Measurements from ENCODE around the gene SMPDL3B. TPM values are rescaled to one million over a fixed set of nuclear protein-coding genes. Genes with fewer than 3 reads are reported as not detected.

SMPDL3B gene
- total and polyA plus RNA-seq, 2 of the 13 experiments (the other 11 are each of a cell fraction or from before 2014, with no cell fraction given) = 0.29 to 1.3 TPM

GRCh38 chr1:27979859-27980201 is 45.0 kb downstream of the SMPDL3B start:
- intact Hi-C loops (cut with micrococcal nuclease; ENCODE audit: unreplicated experiment) = no loop called here

GRCh38 chr1:27980216-27980845 is 45.5 kb downstream of the SMPDL3B start:
- Histone ChIP-seq H4K20me1 (ENCODE audit: insufficient read depth, low read length) (no peaks in the 10 kb centered on the region), H3K9ac (ENCODE audit: insufficient read depth, low read depth, low read length) (no peak overlapping the region), H2AFZ (ENCODE audit: low read length) (no peak overlapping the region), H3K27ac (ENCODE audit: extremely low read length, insufficient read depth, low read length) (no peak overlapping the region), H3K4me2 (ENCODE audit: low read depth, low read length) (no peak overlapping the region), H3K9me3 (ENCODE audit: low read length) (no peaks in the 10 kb centered on the region), H3K27me3 (ENCODE audit: control insufficient read depth in 1 of 2, insufficient read depth in 2 of 2, low read length in 2 of 2) (no peaks in the 10 kb centered on the region), H3K36me3 (replicated peaks in 1 of 2; ENCODE audit: control insufficient read depth in 1 of 2, insufficient read depth in 2 of 2, low read length in 2 of 2) (no peaks in the 10 kb centered on the region), H3K4me1 (ENCODE audit: insufficient read depth, low read length) (no peaks in the 10 kb centered on the region), H3K79me2 (ENCODE audit: insufficient read depth, low read length) (no peaks in the 10 kb centered on the region), H3K4me3 (replicated peaks in 1 of 3; ENCODE audit: insufficient read depth in 1 of 3, low read depth in 2 of 3, low read length in 3 of 3) (no peak overlapping the region)
- CTCF ChIA-PET (ENCODE audit: low intra/inter-chr PET ratio, low total read pairs) = interaction anchor here (1.8 kb wide), 1 partner anchor 122 kb away, joined by 13 read pairs; no protein-coding TSS in a partner anchor
- BruUV-seq (replicated peaks) = no TSS peak
- ATAC-seq (no peak), FAIRE-seq (no peak), DNase-seq (ENCODE audit: low spot score) (no peak)
- WGBS (ENCODE audit: low lambda C conversion rate) = 90% methylated on average over 1 of the region's 1 CpG
- in situ Hi-C loops (cut with HindIII; ENCODE audit: extremely low pct_ligation_motif_present, low pct_unique_long_range_greater_than_20kb) (no loop called here), intact Hi-C loops (cut with micrococcal nuclease; ENCODE audit: unreplicated experiment) (no loop called here)
- TF ChIP-seq SP2 (CRISPR knock-in tag; IDR thresholded peaks at IDR 0.05) (no peak), ATAD3A (CRISPR knock-in tag; IDR thresholded peaks at IDR 0.05) (no peak), ZNF235 (CRISPR knock-in tag; IDR thresholded peaks at IDR 0.05; ENCODE audit: borderline replicate concordance) (no peak), DNMT3B (CRISPR knock-in tag; conservative IDR thresholded peaks at IDR 0.05) (no peak), SPEN (CRISPR knock-in tag; IDR thresholded peaks at IDR 0.05; ENCODE audit: low read depth) (no peak), ZBTB1 (CRISPR knock-in tag; IDR thresholded peaks at IDR 0.05; ENCODE audit: borderline replicate concordance) (no peak)
- POLR2A ChIA-PET = no interaction called here

More at GRCh38 chr1:27979859-27980201, 45.0 kb downstream of the SMPDL3B start:
- H4K20me1 ChIP-seq (ENCODE audit: insufficient read depth, low read length) = no peaks in the 10 kb centered on the region
- H3K9ac ChIP-seq (ENCODE audit: insufficient read depth, low read depth, low read length) = no peak overlapping the region
- DNase-seq (ENCODE audit: low spot score) (no peak), FAIRE-seq (no peak), ATAC-seq (no peak)
- in situ Hi-C loops (cut with HindIII; ENCODE audit: extremely low pct_ligation_motif_present, low pct_unique_long_range_greater_than_20kb) = loop anchor here (5.0 kb wide), 1 partner anchor 123 kb away; no protein-coding TSS in a partner anchor
- H2AFZ ChIP-seq (ENCODE audit: low read length) = no peak overlapping the region
- H3K36me3 ChIP-seq (replicated peaks in 1 of 2; ENCODE audit: control insufficient read depth in 1 of 2, insufficient read depth in 2 of 2, low read length in 2 of 2) = peaks cover 0 to under 1% of the 10 kb centered on the region in 2 experiments; a peak in 1 of 5 replicates
- no peak overlapping the region for H3K27ac ChIP-seq (ENCODE audit: extremely low read length, insufficient read depth, low read length)
- H3K27me3 ChIP-seq (ENCODE audit: control insufficient read depth in 1 of 2, insufficient read depth in 2 of 2, low read length in 2 of 2) = no peaks in the 10 kb centered on the region
- no TSS peak for BruUV-seq (replicated peaks)
- no peak for TF ChIP-seq ZNF24 (IDR thresholded peaks at IDR 0.05)
- WGBS (ENCODE audit: low lambda C conversion rate) = 90% methylated on average over 2 of the region's 2 CpGs
- no peaks in the 10 kb centered on the region for H3K9me3 ChIP-seq (ENCODE audit: low read length)
- ChIA-PET POLR2A (no interaction called here), CTCF (ENCODE audit: low intra/inter-chr PET ratio, low total read pairs) (interaction anchor here (1.8 kb wide), 1 partner anchor 122 kb away, joined by 13 read pairs; no protein-coding TSS in a partner anchor)
- H3K79me2 ChIP-seq (ENCODE audit: insufficient read depth, low read length) = no peaks in the 10 kb centered on the region
- peaks cover 4% of the 10 kb centered on the region; the same call in 1 of the 2 replicates for H3K4me1 ChIP-seq (ENCODE audit: insufficient read depth, low read length)
- no peak overlapping the region for H3K4me2 ChIP-seq (ENCODE audit: low read depth, low read length)
- H3K4me3 ChIP-seq (replicated peaks in 1 of 3; ENCODE audit: insufficient read depth in 1 of 3, low read depth in 2 of 3, low read length in 3 of 3) = no peak overlapping the region
